Esophagus (tissue), 2 donors: ENCODE measurements around the gene RIPK4. TPM values are rescaled to one million over a fixed set of nuclear protein-coding genes. Genes with fewer than 3 reads are reported as not detected.
"Not testable (repeated sequence)": the region's sequence is repeated elsewhere in the genome, so short reads cannot be mapped to it uniquely, and the experiment has no call there.

Experiments used
- H3K27ac ChIP-seq, 2 donors: one replicate each; pipeline ENCODE4 v1.5.1; 2013; ENCODE audit warnings: low read depth in 2 of 2, mild to moderate bottlenecking in 2 of 2, inconsistent platforms in 1 of 2, low read length in 1 of 2, moderate library complexity in 1 of 2
- H3K27me3 ChIP-seq, 2 donors: one replicate each; pipeline ENCODE4 v1.6.1; 2013; ENCODE audit warnings: low read length in 2 of 2, control low read depth in 1 of 2, mild to moderate bottlenecking in 1 of 2; ENCODE audit not compliant: insufficient read depth in 2 of 2, control insufficient read depth in 1 of 2
- H3K36me3 ChIP-seq, 2 donors: one replicate each; pipeline ENCODE4 v1.6.1; 2013; ENCODE audit warnings: low read length in 1 of 2; ENCODE audit not compliant: control insufficient read depth in 2 of 2, insufficient read depth in 2 of 2
- H3K4me1 ChIP-seq, 2 donors: one replicate each; pipeline ENCODE4 v1.6.1; 2013; ENCODE audit warnings: low read length in 1 of 2; ENCODE audit not compliant: control insufficient read depth in 2 of 2, insufficient read depth in 2 of 2
- H3K4me3 ChIP-seq, 2 donors: one replicate each; pipeline ENCODE4 v1.5.1; 2013; ENCODE audit warnings: low read length in 2 of 2, mild to moderate bottlenecking in 2 of 2, low read depth in 1 of 2, moderate library complexity in 1 of 2
- H3K9me3 ChIP-seq, 2 donors: one replicate each; pipeline ENCODE4 v1.6.1; 2013; ENCODE audit warnings: mild to moderate bottlenecking in 2 of 2, low read depth in 1 of 2, low read length in 1 of 2, moderate library complexity in 1 of 2; ENCODE audit not compliant: control insufficient read depth in 2 of 2, insufficient read depth in 1 of 2
- WGBS, 2 donors: extraction: QIAGEN DNeasy Blood & Tissue Kit; methylation state at CpG; one replicate each; pipeline ENCODE4 v1.1.7; 2013; 5-methylcytosine and 5-hydroxymethylcytosine counted together
- polyA plus RNA-seq, 2 donors: library from polyadenylated mRNA; stranded (reverse); fragments of 200-250 nt; gene quantifications; one replicate each; pipeline ENCODE4 v1.2.3, GENCODE V29; 2013
- donor health status: healthy with polysubstance abuse.
- donor health status: Bipolar disorder and iron deficiency.

RIPK4 gene
- polyA plus RNA-seq, 2 donors: 51.7 to 72.4 TPM

GRCh38 chr21:41694042-41694441 is 72.8 kb downstream of the RIPK4 start:
- not testable (repeated sequence) for H3K27me3 ChIP-seq, H3K9me3 ChIP-seq, H3K4me1 ChIP-seq, H3K27ac ChIP-seq, H3K36me3 ChIP-seq, H3K4me3 ChIP-seq
- 86 to 93% methylated on average over 4 of the region's 4 CpGs for WGBS, 2 donors

- no peaks in the 10 kb centered on the region for H3K36me3 ChIP-seq
- peak overlapping the region; percentile 16 to 21 for H3K27ac ChIP-seq
- H3K27me3 ChIP-seq: no peaks in the 10 kb centered on the region
- H3K9me3 ChIP-seq: peaks cover 0 to 2% of the 10 kb centered on the region in 2 donors
- 50 to 58% methylated on average over 10 of the region's 10 CpGs for WGBS, 2 donors
- H3K4me3 ChIP-seq: no peak overlapping the region
- peaks cover 3 to 11% of the 10 kb centered on the region in 2 donors for H3K4me1 ChIP-seq
These were observed 74.7 kb downstream of the RIPK4 start for GRCh38 chr21:41692185-41692565.

GRCh38 chr21:41691205-41692184 is 75.4 kb downstream of the RIPK4 start:
- 54 to 59% methylated on average over 12 of the region's 12 CpGs for WGBS, 2 donors
- Histone ChIP-seq H3K27ac (peak overlapping the region in 1 of 2 donors; percentile 16), H3K4me1 (peaks cover 3 to 13% of the 10 kb centered on the region in 2 donors)

More at GRCh38 chr21:41691205-41692184, 75.4 kb downstream of the RIPK4 start:
- Histone ChIP-seq H3K27me3 (no peaks in the 10 kb centered on the region), H3K36me3 (no peaks in the 10 kb centered on the region), H3K4me3 (no peak overlapping the region), H3K9me3 (peaks cover 0 to 2% of the 10 kb centered on the region in 2 donors)

Other genes with a start within 250 kb of the RIPK4 start
- gene PRDM15, start 112.3 kb upstream of the RIPK4 start, polyA plus RNA-seq: 1 to 10 TPM; 2.2 to 4.4 TPM
- gene C2CD2, start 187.0 kb upstream of the RIPK4 start, polyA plus RNA-seq: 10 to 100 TPM in 1 of 2 donors, 1 to 10 TPM in 1; 7.9 to 11.0 TPM
- gene ZBTB21, start 243.3 kb upstream of the RIPK4 start, polyA plus RNA-seq: 1 to 10 TPM; 1.6 to 2.7 TPM